ENCODE measurements around the gene GPATCH2L. TPM values are rescaled to one million over a fixed set of nuclear protein-coding genes. Genes with fewer than 3 reads are reported as not detected.

Gene GPATCH2L
- total and polyA plus RNA-seq, 4 donors = 9.5 to 61.8 (median 36.4) TPM

DNA sequence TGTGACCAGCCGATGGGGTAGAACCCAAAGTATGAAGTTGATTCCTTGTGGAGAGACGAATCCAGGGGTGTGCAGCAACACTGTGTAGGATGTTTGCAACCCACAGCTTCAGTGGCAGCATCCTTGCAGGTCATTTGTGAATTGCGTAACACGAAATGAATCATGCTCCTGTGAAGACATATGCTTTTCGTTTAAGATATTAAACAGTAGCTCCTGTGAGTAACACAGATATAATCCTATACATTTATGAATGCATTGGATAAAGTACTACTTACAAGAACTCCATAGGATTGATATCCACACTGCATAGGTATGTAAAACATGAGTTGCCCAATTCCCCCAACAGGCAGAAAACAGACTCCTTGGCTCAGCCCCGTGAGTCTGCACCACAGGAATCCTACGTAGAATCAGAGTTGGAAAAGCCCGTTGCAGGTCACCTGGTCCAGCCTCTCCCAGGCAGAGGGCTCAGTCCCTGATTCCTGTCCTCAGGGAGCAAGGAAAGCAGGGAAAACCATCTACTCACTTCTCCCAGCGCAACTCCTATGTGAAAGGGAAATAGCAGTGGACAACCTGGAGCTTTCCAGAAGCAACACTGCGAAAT is 75.8 kb downstream of the GPATCH2L start:
- Histone ChIP-seq H3K4me3 (ENCODE audit: low read length in 2 of 2) (no peak overlapping the region), H3K4me1 (ENCODE audit: control insufficient read depth in 1 of 2, insufficient read depth in 2 of 2, low read length in 2 of 2) (no peaks in the 10 kb centered on the region), H3K9me3 (ENCODE audit: control insufficient read depth, low read length) (no peaks in the 10 kb centered on the region), H3K27ac (ENCODE audit: low read depth in 1 of 2, low read length in 2 of 2) (no peak overlapping the region), H3K36me3 (ENCODE audit: control insufficient read depth in 1 of 2, insufficient read depth in 2 of 2, low read length in 1 of 2) (peaks cover 0 to 2% of the 10 kb centered on the region in 2 donors), H3K27me3 (ENCODE audit: control insufficient read depth in 1 of 2, insufficient read depth in 2 of 2, low read length in 1 of 2) (no peaks in the 10 kb centered on the region)
- no peak for ATAC-seq (ENCODE audit: low FRiP score)
- 72 to 73% methylated on average over 10 of the region's 10 CpGs for WGBS, 2 donors
- intact Hi-C loops (cut with DNase I) = no loop called here
- DNase-seq = no peak

DNA sequence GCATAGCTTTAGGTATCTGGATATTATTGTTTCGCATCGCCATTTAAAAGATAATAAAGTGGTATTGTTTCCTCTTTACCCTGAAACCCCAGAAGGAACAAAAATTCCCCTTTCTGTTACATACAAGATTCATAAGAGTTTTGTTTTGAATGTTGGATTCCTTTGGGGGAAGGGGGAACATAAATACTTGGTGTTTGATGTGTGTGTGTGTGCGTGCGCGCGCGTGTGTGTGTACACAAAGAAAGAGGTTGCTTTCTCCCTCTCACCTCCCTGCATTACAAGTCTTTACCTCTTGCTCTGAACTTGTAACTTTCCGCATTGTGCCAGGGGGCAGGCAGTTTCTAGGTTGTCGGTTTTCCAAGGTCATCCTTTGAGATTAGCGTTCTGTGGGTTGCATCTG is 76.4 kb downstream of the GPATCH2L start:
- Histone ChIP-seq H3K27ac (ENCODE audit: low read depth in 1 of 2, low read length in 2 of 2) (no peak overlapping the region), H3K36me3 (ENCODE audit: control insufficient read depth in 1 of 2, insufficient read depth in 2 of 2, low read length in 1 of 2) (peaks cover 0 to 2% of the 10 kb centered on the region in 2 donors), H3K27me3 (ENCODE audit: control insufficient read depth in 1 of 2, insufficient read depth in 2 of 2, low read length in 1 of 2) (no peaks in the 10 kb centered on the region), H3K4me1 (ENCODE audit: control insufficient read depth in 1 of 2, insufficient read depth in 2 of 2, low read length in 2 of 2) (no peaks in the 10 kb centered on the region), H3K4me3 (ENCODE audit: low read length in 2 of 2) (no peak overlapping the region), H3K9me3 (ENCODE audit: control insufficient read depth, low read length) (no peaks in the 10 kb centered on the region)
- 66 to 75% methylated on average over 10 of the region's 10 CpGs for WGBS, 2 donors
- no peak for ATAC-seq (ENCODE audit: low FRiP score)
- no peak for DNase-seq
- intact Hi-C loops (cut with DNase I) = no loop called here

DNA sequence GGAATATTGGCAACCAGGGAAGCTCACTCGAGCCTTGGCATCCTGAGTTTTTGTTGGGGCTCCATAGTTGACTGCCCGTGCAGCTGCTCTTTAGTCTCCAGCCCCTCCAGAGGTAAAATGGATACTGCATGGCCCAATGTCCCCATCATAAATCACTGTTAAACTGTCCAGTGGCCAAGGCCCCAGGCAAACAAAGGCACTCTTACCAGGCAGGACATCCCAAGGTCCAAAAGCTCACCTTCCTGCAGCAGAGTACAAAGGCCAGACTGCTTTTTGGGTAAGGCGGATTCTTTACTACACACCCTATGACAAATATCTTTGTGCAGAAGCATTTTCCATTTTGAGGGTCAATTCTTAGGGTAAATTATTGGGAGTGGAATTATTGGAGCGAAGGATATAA is 81.1 kb downstream of the GPATCH2L start:
- intact Hi-C loops (cut with DNase I) = no loop called here

DNA sequence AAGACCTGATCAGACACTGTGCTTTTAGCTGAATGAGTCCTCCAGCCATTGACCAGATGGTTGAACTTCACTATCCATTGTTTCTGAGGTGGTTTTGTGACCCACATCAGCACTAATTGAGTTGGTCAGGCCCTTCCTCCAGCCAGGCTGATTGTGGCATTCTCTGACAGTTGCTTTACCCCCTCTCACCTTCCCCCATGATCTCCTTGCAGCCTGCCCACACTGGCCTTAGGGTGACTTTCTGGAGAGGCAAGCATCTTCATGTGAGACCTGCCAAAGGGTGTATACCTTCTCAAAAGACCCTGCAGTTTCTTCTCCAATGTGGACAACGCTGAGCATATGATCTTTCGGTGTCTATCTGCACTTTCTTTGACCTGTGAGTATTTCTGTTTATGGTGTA is 83.9 kb downstream of the GPATCH2L start:
- 91 to 96% methylated on average over 2 of the region's 2 CpGs for WGBS, 2 donors
- Histone ChIP-seq H3K27me3 (ENCODE audit: control insufficient read depth in 1 of 2, insufficient read depth in 2 of 2, low read length in 1 of 2) (peaks cover 0 to 2% of the 10 kb centered on the region in 2 donors), H3K27ac (ENCODE audit: low read depth in 1 of 2, low read length in 2 of 2) (no peak overlapping the region), H3K4me1 (ENCODE audit: control insufficient read depth in 1 of 2, insufficient read depth in 2 of 2, low read length in 2 of 2) (no peaks in the 10 kb centered on the region), H3K4me3 (ENCODE audit: low read length in 2 of 2) (no peak overlapping the region), H3K36me3 (ENCODE audit: control insufficient read depth in 1 of 2, insufficient read depth in 2 of 2, low read length in 1 of 2) (peaks cover 3 to 6% of the 10 kb centered on the region in 2 donors), H3K9me3 (ENCODE audit: control insufficient read depth, low read length) (peaks cover 7% of the 10 kb centered on the region)
- intact Hi-C loops (cut with DNase I) = no loop called here
- ATAC-seq (ENCODE audit: low FRiP score) (no peak), DNase-seq (no peak)

More for the DNA sequence above, 81.1 kb downstream of the GPATCH2L start:
- H3K9me3 ChIP-seq (ENCODE audit: control insufficient read depth, low read length) = peaks cover 5% of the 10 kb centered on the region
- peaks cover 0 to 6% of the 10 kb centered on the region in 2 donors for H3K36me3 ChIP-seq (ENCODE audit: control insufficient read depth in 1 of 2, insufficient read depth in 2 of 2, low read length in 1 of 2)
- DNase-seq (no peak), ATAC-seq (ENCODE audit: low FRiP score) (no peak)
- WGBS, 2 donors = 63 to 68% methylated on average over 4 of the region's 4 CpGs
- H3K4me1 ChIP-seq (ENCODE audit: control insufficient read depth in 1 of 2, insufficient read depth in 2 of 2, low read length in 2 of 2) = no peaks in the 10 kb centered on the region
- no peaks in the 10 kb centered on the region for H3K27me3 ChIP-seq (ENCODE audit: control insufficient read depth in 1 of 2, insufficient read depth in 2 of 2, low read length in 1 of 2)
- no peak overlapping the region for H3K4me3 ChIP-seq (ENCODE audit: low read length in 2 of 2)
- H3K27ac ChIP-seq (ENCODE audit: low read depth in 1 of 2, low read length in 2 of 2) = no peak overlapping the region

DNA sequence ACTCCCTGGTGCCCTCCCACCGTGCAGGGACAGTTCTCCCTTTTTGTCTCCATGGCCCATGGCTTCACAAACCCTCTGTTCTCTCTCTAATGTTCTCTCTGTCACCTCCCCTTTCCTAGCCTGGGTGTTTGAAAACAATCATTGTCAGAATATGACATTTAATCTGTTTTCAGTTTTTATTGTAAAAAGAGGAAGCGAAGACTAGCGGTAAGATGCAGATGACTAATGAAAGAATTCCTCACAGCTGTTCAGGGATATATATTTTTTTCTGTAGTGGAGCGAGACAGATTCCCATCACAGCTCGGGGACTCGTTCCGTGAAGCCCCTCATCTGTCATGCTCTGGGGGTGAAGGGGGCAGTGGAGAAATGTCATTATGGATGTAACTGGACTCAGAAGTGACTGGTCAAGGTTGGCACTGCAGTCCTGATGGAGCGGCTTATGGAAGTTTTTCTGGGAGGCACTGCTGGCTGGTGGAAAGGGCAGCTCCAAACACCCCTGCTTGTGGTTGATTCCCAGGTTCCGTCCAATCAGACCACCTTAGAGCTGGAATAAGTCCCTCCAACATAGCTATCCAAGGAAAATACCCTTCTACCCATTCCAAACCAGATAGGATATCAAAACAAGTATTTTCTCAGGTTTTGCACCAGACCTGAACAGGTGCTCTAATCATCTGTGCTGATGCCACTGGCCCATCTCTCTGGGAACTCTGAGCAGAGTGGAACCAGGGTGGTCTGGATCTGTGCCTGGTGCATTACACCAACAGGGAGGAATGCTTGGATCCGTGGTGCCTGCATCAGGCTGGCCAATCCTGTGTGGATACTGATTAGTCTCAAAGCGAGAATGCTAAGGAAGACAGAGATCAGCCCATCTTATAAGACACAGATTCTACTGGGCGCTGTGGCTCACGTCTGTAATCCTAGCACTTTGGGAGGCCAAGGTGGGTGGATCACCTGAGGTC is 84.7 kb downstream of the GPATCH2L start:
- DNase-seq (no peak), ATAC-seq (ENCODE audit: low FRiP score) (no peak)
- Histone ChIP-seq H3K4me1 (ENCODE audit: control insufficient read depth in 1 of 2, insufficient read depth in 2 of 2, low read length in 2 of 2) (no peaks in the 10 kb centered on the region), H3K36me3 (ENCODE audit: control insufficient read depth in 1 of 2, insufficient read depth in 2 of 2, low read length in 1 of 2) (peaks cover 3 to 4% of the 10 kb centered on the region in 2 donors), H3K9me3 (ENCODE audit: control insufficient read depth, low read length) (peaks cover 7% of the 10 kb centered on the region), H3K4me3 (ENCODE audit: low read length in 2 of 2) (no peak overlapping the region), H3K27me3 (ENCODE audit: control insufficient read depth in 1 of 2, insufficient read depth in 2 of 2, low read length in 1 of 2) (peaks cover 0 to 2% of the 10 kb centered on the region in 2 donors), H3K27ac (ENCODE audit: low read depth in 1 of 2, low read length in 2 of 2) (no peak overlapping the region)
- intact Hi-C loops (cut with DNase I) = no loop called here
- 70 to 72% methylated on average over 13 of the region's 13 CpGs for WGBS, 2 donors

DNA sequence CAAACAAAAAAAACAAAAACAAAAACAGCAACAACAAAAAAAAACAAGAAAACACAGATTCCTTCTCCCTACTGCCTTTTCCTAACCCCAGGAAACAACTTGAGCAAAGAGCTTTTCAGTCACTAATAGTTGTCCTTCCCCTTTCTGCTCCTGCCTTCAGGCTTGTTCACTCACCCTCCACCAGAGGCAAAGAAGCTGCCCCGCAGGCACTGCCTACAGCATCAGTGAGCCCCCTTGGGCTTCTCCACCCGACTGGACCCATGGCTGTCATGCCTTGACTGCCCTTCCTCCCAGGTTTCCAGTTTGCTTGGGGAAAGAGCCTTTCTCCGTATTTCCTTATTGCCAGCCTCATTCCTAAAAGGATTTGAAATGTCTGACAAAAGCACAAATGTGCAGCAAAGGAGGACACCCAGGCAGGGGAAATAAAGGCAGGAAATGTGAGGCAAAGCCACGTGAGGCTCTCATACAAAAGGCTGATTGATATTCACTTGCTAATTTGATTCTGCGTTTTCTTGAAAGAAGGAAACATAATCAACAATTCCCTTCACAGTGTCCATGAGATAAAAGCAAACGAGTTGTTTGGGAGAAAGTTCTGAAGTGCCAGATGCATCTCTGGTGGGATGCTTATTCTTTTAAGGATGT is 85.7 kb downstream of the GPATCH2L start:
- DNase-seq (no peak), ATAC-seq (ENCODE audit: low FRiP score) (no peak)
- Histone ChIP-seq H3K4me1 (ENCODE audit: control insufficient read depth in 1 of 2, insufficient read depth in 2 of 2, low read length in 2 of 2) (no peaks in the 10 kb centered on the region), H3K9me3 (ENCODE audit: control insufficient read depth, low read length) (peaks cover 7% of the 10 kb centered on the region), H3K36me3 (ENCODE audit: control insufficient read depth in 1 of 2, insufficient read depth in 2 of 2, low read length in 1 of 2) (peaks cover 3 to 4% of the 10 kb centered on the region in 2 donors), H3K27ac (ENCODE audit: low read depth in 1 of 2, low read length in 2 of 2) (no peak overlapping the region), H3K27me3 (ENCODE audit: control insufficient read depth in 1 of 2, insufficient read depth in 2 of 2, low read length in 1 of 2) (peaks cover 0 to 2% of the 10 kb centered on the region in 2 donors), H3K4me3 (ENCODE audit: low read length in 2 of 2) (no peak overlapping the region)
- WGBS, 2 donors = 56 to 68% methylated on average over 6 of the region's 6 CpGs
- intact Hi-C loops (cut with DNase I) = no loop called here

DNA sequence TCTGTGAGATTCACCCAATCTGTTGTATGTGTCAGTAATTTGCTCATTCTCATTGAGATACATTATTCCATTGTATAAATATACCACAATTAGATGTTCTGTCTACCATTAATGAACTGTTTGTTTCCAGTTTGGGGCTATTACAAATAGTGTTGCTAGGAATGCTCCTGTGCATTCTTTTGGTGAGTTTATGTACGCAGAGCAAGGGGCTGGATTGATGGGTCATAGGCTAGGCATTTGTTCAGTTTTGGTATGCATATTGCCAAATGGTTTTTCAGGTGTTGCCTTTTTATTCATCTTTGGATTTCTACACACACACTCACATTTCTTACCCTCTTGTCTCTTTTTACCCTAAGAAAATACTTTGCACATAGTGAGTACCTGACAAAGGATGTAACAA is 93.4 kb downstream of the GPATCH2L start:
- H3K36me3 ChIP-seq (ENCODE audit: control insufficient read depth in 1 of 2, insufficient read depth in 2 of 2, low read length in 1 of 2) = no peaks in the 10 kb centered on the region
- H3K27me3 ChIP-seq (ENCODE audit: control insufficient read depth in 1 of 2, insufficient read depth in 2 of 2, low read length in 1 of 2) = no peaks in the 10 kb centered on the region
- WGBS, 2 donors = 91% methylated on average over 1 of the region's 1 CpG
- ATAC-seq (ENCODE audit: low FRiP score) (no peak), DNase-seq (no peak)
- no peak overlapping the region for H3K27ac ChIP-seq (ENCODE audit: low read depth in 1 of 2, low read length in 2 of 2)
- H3K9me3 ChIP-seq (ENCODE audit: control insufficient read depth, low read length) = peaks cover 3% of the 10 kb centered on the region
- H3K4me3 ChIP-seq (ENCODE audit: low read length in 2 of 2) = no peak overlapping the region
- intact Hi-C loops (cut with DNase I) = no loop called here
- no peaks in the 10 kb centered on the region for H3K4me1 ChIP-seq (ENCODE audit: control insufficient read depth in 1 of 2, insufficient read depth in 2 of 2, low read length in 2 of 2)

DNA sequence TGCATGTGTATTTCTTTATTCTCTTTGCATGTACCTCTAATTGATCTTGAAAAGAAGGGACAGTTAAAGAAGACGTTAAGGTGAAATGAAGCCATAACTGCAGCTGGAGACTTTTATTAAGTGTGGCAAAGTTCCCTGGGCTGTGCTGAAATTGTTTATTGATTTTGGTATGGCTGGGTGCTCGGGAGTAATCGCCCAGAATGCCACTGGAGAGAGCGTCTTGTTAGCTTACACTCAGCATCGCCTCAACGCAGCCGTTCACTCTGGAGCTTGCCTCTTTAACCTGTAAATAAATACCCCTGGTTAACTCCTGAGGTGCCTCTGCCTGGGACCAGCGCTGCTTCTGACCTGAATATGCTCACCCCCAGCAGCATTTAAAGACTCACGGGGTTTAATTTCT is 98.6 kb downstream of the GPATCH2L start:
- Histone ChIP-seq H3K4me1 (ENCODE audit: control insufficient read depth in 1 of 2, insufficient read depth in 2 of 2, low read length in 2 of 2) (no peaks in the 10 kb centered on the region), H3K36me3 (ENCODE audit: control insufficient read depth in 1 of 2, insufficient read depth in 2 of 2, low read length in 1 of 2) (no peaks in the 10 kb centered on the region), H3K4me3 (ENCODE audit: low read length in 2 of 2) (no peak overlapping the region), H3K27me3 (ENCODE audit: control insufficient read depth in 1 of 2, insufficient read depth in 2 of 2, low read length in 1 of 2) (no peaks in the 10 kb centered on the region), H3K27ac (ENCODE audit: low read depth in 1 of 2, low read length in 2 of 2) (no peak overlapping the region), H3K9me3 (ENCODE audit: control insufficient read depth, low read length) (peaks cover 3% of the 10 kb centered on the region)
- ATAC-seq (ENCODE audit: low FRiP score) (no peak), DNase-seq (no peak)
- 10 to 16% methylated on average over 9 of the region's 9 CpGs for WGBS, 2 donors
- intact Hi-C loops (cut with DNase I) = no loop called here

Measured in aorta (tissue), 5 donors.